ENCODE data around the gene ZNF747. TPM values are rescaled to one million over a fixed set of nuclear protein-coding genes. Genes with fewer than 3 reads are reported as not detected.

Gene ZNF747
- total and polyA plus RNA-seq, 10 of the 15 experiments (the other 5 are each of a cell fraction or from before 2014, with no cell fraction given) = 1.0 to 13.0 (median 7.2) TPM

DNA sequence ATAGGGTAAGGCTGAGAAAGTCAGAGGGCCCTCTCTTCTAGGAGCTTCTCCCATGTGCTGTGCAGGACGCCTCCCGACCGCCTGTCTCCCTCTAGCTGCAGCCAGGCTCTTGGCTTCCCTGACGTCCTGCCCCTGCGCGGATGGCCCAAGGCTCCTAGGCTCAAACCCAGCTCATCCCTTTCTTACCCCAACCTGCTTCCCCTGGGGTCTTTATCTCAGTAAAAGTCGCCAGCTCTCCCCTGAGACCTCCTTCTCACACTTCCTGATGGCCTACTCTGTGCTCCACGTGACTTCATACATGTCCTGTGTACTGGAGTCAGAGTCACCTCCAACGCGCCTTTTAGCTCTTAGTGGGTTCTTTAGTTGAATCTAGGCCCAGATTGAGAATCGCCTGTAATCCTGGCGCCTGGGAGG lies 1.1 kb upstream of the ZNF747 start:
- in situ Hi-C loops (cut with MboI) (no loop called here), intact Hi-C loops (cut with micrococcal nuclease; ENCODE audit: unreplicated experiment) (loop anchor here (1.0 to 5.0 kb wide), 5 partner anchors 23 to 105 kb away; partner anchors contain the start of genes DCTPP1, SEPHS2, ZNF764 and ZNF785)
- no peaks in the 10 kb centered on the region for H3K27me3 ChIP-seq (replicated peaks in 1 of 2; ENCODE audit: control insufficient read depth in 2 of 2, insufficient read depth in 2 of 2, low read length in 1 of 2)
- no peaks in the 10 kb centered on the region for H4K20me1 ChIP-seq (ENCODE audit: control insufficient read depth, insufficient read depth)
- peaks cover 2 to 3% of the 10 kb centered on the region in 2 experiments; a peak in 1 of 4 replicates for H3K36me3 ChIP-seq (ENCODE audit: control insufficient read depth in 2 of 2, insufficient read depth in 2 of 2, low read length in 1 of 2)
- no peaks in the 10 kb centered on the region for H3K4me1 ChIP-seq (ENCODE audit: control insufficient read depth, insufficient read depth, low read length)
- FAIRE-seq (peak; percentile 76), DNase-seq (ENCODE audit: low read depth, low spot score) (peak; percentile 34), ATAC-seq (peak; percentile 81)
- POLR2A ChIA-PET = interaction anchor here (0.6 to 5.2 kb wide), 27 partner anchors 8 to 167 kb away, joined by 3 to 109 read pairs (median 6); partner anchors contain the start of genes DCTPP1, FBRS, ITGAL and ZNF688
- no peaks in the 10 kb centered on the region for H3K9me3 ChIP-seq (replicated peaks; ENCODE audit: control insufficient read depth, insufficient read depth, low read length)
- peak overlapping the region; percentile 62 for H2AFZ ChIP-seq (ENCODE audit: control insufficient read depth, low read depth, low read length)
- peak overlapping the region; percentile 96 for H3K9ac ChIP-seq (ENCODE audit: control insufficient read depth, insufficient read depth, low read length)
- peak overlapping the region; percentile 87 for H3K4me2 ChIP-seq (ENCODE audit: control insufficient read depth, insufficient read depth)
- SMC1A ChIA-PET (ENCODE audit: uncharacterized antibody, unreplicated experiment) = interaction anchor here (0.6 to 4.7 kb wide), 44 partner anchors 10 to 157 kb away, joined by 3 to 47 read pairs (median 4); partner anchors contain the start of genes DCTPP1, FBRS, ITGAL and SEPHS2
- WGBS (ENCODE audit: insufficient coverage, insufficient replicate concordance, low lambda C conversion rate, missing lambda C conversion rate) = 5% methylated on average over 12 of the region's 12 CpGs
- H3K27ac ChIP-seq (ENCODE audit: control insufficient read depth, insufficient read depth) = peak overlapping the region; percentile 85
- RAD21 ChIA-PET (ENCODE audit: unreplicated experiment) = interaction anchor here (0.7 to 5.2 kb wide), 38 partner anchors 9 to 166 kb away, joined by 3 to 129 read pairs (median 6); partner anchors contain the start of genes DCTPP1, FBRS, PRR14 and SEPHS2
- no TSS peak for BruUV-seq (replicated peaks)
- CTCF ChIA-PET = interaction anchor here (0.6 to 4.7 kb wide), 51 partner anchors 9 to 444 kb away, joined by 3 to 81 read pairs (median 6); partner anchors contain the start of genes DCTPP1, FBRS, ITGAL and SEPHS2
- peaks cover 27% of the 10 kb centered on the region for H3K79me2 ChIP-seq (ENCODE audit: control insufficient read depth, insufficient read depth, low read length)
- peak overlapping the region; percentile 90 for H3K4me3 ChIP-seq
- TF ChIP-seq SRF (IDR thresholded peaks at IDR 0.05; ENCODE audit: low read depth in 2 of 2, low read length in 2 of 2) = no peak
- no peak; the same call in 1 of the 2 replicates for TF ChIP-seq TCF7 (IDR thresholded peaks at IDR 0.05; ENCODE audit: borderline replicate concordance)
- TF ChIP-seq POLR2AphosphoS2 (IDR thresholded peaks at IDR 0.05; ENCODE audit: low read depth, low read length) = no peak
- peak; percentile 51; the same call in 1 of the 2 replicates for TF ChIP-seq SMC3 (IDR thresholded peaks at IDR 0.05; ENCODE audit: borderline replicate concordance, low read length)
- no peak for TF ChIP-seq SIX5 (IDR thresholded peaks at IDR 0.05; ENCODE audit: low read depth, low read length, severe bottlenecking)
- no peak for TF ChIP-seq GABPA (IDR thresholded peaks at IDR 0.05; ENCODE audit: low read depth)
- no peak for TF ChIP-seq KLF5 (IDR thresholded peaks at IDR 0.05; ENCODE audit: partially characterized antibody)
- no peak for TF ChIP-seq TCF3 (IDR thresholded peaks at IDR 0.05; ENCODE audit: borderline replicate concordance, insufficient read depth, low read depth, low read length)
- TF ChIP-seq, protein P1, sequence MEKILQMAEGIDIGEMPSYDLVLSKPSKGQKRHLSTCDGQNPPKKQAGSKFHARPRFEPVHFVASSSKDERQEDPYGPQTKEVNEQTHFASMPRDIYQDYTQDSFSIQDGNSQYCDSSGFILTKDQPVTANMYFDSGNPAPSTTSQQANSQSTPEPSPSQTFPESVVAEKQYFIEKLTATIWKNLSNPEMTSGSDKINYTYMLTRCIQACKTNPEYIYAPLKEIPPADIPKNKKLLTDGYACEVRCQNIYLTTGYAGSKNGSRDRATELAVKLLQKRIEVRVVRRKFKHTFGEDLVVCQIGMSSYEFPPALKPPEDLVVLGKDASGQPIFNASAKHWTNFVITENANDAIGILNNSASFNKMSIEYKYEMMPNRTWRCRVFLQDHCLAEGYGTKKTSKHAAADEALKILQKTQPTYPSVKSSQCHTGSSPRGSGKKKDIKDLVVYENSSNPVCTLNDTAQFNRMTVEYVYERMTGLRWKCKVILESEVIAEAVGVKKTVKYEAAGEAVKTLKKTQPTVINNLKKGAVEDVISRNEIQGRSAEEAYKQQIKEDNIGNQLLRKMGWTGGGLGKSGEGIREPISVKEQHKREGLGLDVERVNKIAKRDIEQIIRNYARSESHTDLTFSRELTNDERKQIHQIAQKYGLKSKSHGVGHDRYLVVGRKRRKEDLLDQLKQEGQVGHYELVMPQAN (conservative IDR thresholded peaks at IDR 0.05) = 0 out of 2 replicates have a peak, but pooled peaks have one; percentile 6
- no peak for TF ChIP-seq HCFC1 (IDR thresholded peaks at IDR 0.05; ENCODE audit: low read length)
- peak; percentile 93 for TF ChIP-seq DPF2 (IDR thresholded peaks at IDR 0.05)
- TF ChIP-seq, protein P2, sequence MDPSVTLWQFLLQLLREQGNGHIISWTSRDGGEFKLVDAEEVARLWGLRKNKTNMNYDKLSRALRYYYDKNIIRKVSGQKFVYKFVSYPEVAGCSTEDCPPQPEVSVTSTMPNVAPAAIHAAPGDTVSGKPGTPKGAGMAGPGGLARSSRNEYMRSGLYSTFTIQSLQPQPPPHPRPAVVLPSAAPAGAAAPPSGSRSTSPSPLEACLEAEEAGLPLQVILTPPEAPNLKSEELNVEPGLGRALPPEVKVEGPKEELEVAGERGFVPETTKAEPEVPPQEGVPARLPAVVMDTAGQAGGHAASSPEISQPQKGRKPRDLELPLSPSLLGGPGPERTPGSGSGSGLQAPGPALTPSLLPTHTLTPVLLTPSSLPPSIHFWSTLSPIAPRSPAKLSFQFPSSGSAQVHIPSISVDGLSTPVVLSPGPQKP (IDR thresholded peaks at IDR 0.05; ENCODE audit: low read depth, low read length) = no peak
- no peak for TF ChIP-seq NR2C2 (IDR thresholded peaks at IDR 0.05; ENCODE audit: borderline replicate concordance, control insufficient read depth, insufficient read length, low read depth)
- TF ChIP-seq, protein P3, sequence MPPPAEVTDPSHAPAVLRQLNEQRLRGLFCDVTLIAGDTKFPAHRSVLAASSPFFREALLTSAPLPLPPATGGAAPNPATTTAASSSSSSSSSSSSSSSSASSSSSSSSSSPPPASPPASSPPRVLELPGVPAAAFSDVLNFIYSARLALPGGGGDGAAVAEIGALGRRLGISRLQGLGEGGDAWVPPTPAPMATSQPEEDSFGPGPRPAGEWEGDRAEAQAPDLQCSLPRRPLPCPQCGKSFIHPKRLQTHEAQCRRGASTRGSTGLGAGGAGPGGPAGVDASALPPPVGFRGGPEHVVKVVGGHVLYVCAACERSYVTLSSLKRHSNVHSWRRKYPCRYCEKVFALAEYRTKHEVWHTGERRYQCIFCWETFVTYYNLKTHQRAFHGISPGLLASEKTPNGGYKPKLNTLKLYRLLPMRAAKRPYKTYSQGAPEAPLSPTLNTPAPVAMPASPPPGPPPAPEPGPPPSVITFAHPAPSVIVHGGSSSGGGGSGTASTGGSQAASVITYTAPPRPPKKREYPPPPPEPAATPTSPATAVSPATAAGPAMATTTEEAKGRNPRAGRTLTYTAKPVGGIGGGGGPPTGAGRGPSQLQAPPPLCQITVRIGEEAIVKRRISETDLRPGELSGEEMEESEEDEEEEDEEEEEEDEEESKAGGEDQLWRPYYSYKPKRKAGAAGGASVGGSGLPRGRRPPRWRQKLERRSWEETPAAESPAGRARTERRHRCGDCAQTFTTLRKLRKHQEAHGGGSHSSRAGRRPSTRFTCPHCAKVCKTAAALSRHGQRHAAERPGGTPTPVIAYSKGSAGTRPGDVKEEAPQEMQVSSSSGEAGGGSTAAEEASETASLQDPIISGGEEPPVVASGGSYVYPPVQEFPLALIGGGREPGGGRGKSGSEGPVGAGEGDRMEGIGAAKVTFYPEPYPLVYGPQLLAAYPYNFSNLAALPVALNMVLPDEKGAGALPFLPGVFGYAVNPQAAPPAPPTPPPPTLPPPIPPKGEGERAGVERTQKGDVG (CRISPR knock-in tag; IDR thresholded peaks at IDR 0.05) = no peak
- no peak for TF ChIP-seq FOXK2 (IDR thresholded peaks at IDR 0.05)
- TF ChIP-seq RB1 (IDR thresholded peaks at IDR 0.05; ENCODE audit: borderline replicate concordance) = no peak; the same call in 1 of the 2 replicates
- TF ChIP-seq FOS (IDR thresholded peaks at IDR 0.05; ENCODE audit: borderline replicate concordance, extremely low read depth, insufficient read length) = no peak
